Measurements from ENCODE around the gene CBFA2T2.
"Not testable (repeated sequence)": the region's sequence is repeated elsewhere in the genome, so short reads cannot be mapped to it uniquely, and the experiment has no call there.

GRCh38 chr20:33698966-33699365 lies 209.1 kb downstream of the CBFA2T2 start:
- not testable (repeated sequence) for TF ChIP-seq CTCF, POLR2A (IDR thresholded peaks at IDR 0.05)
